ENCODE results near the gene RPS19BP1. TPM values are rescaled to one million over a fixed set of nuclear protein-coding genes. Genes with fewer than 3 reads are reported as not detected.
"Not testable (repeated sequence)": the region's sequence is repeated elsewhere in the genome, so short reads cannot be mapped to it uniquely, and the experiment has no call there.

The RPS19BP1 gene
- total and polyA plus RNA-seq, 7 experiments from 2014 or later, result 35.2 to 162 (median 61.8) TPM

- DNase-seq (no peak), ATAC-seq (no peak)
- peaks cover 0 to 5% of the 10 kb centered on the region in 2 donors for H3K4me1 ChIP-seq (ENCODE audit: control insufficient read depth in 2 of 2, insufficient read depth in 2 of 2, low read length in 2 of 2)
- ChIA-PET CTCF (interaction anchor here (1.1 kb wide), 1 partner anchor 8 kb away, joined by 3 read pairs; the partner anchor contains the start of gene ATF4), POLR2A (no interaction called here)
- peaks cover 11 to 90% (median 25%) of the 10 kb centered on the region in 3 experiments for H3K36me3 ChIP-seq (ENCODE audit: control insufficient read depth in 2 of 3, insufficient read depth in 3 of 3, low read length in 3 of 3)
- Mint-ChIP-seq H3K36me3 (peaks cover 23 to 46% (median 27%) of the 10 kb centered on the region in 5 donors), H3K4me1 (peaks cover 17 to 32% (median 25%) of the 10 kb centered on the region in 7 donors), H3K9me3 (no peaks in the 10 kb centered on the region), H3K27ac (no peak overlapping the region), H3K4me3 (no peak overlapping the region), H3K27me3 (no peaks in the 10 kb centered on the region)
- no peak overlapping the region for H3K27ac ChIP-seq (ENCODE audit: low read depth, low read length)
- no peaks in the 10 kb centered on the region for H3K27me3 ChIP-seq (ENCODE audit: control insufficient read depth in 2 of 2, insufficient read depth in 2 of 2, low read length in 2 of 2)
- no peak overlapping the region for H3K4me3 ChIP-seq (ENCODE audit: low read length)
- H3K9me3 ChIP-seq (ENCODE audit: control insufficient read depth in 2 of 3, low read length in 3 of 3), result no peaks in the 10 kb centered on the region
- intact Hi-C loops (cut with micrococcal nuclease), result no loop called here
These were observed 20.5 kb downstream of the RPS19BP1 start for GRCh38 chr22:39512026-39512425.

GRCh38 chr22:39511226-39511625 lies 21.3 kb downstream of the RPS19BP1 start:
- no peak overlapping the region for H3K27ac ChIP-seq (ENCODE audit: low read depth, low read length)
- POLR2A ChIA-PET, result interaction anchor here (2.0 to 2.8 kb wide), 2 partner anchors 9 to 11 kb away, joined by 11 read pairs; no protein-coding TSS in a partner anchor
- Mint-ChIP-seq H3K36me3 (peaks cover 25 to 54% (median 34%) of the 10 kb centered on the region in 5 donors), H3K4me3 (no peak overlapping the region), H3K9me3 (no peaks in the 10 kb centered on the region), H3K4me1 (peaks cover 23 to 38% (median 33%) of the 10 kb centered on the region in 7 donors), H3K27me3 (no peaks in the 10 kb centered on the region), H3K27ac (peak overlapping the region in 2 of 9 donors; percentile 4 to 55)
- ATAC-seq, result no peak
- no peaks in the 10 kb centered on the region for H3K9me3 ChIP-seq (ENCODE audit: control insufficient read depth in 2 of 3, low read length in 3 of 3)
- H3K27me3 ChIP-seq (ENCODE audit: control insufficient read depth in 2 of 2, insufficient read depth in 2 of 2, low read length in 2 of 2), result no peaks in the 10 kb centered on the region
- intact Hi-C loops (cut with micrococcal nuclease), result no loop called here
- CTCF ChIA-PET, result interaction anchor here (1.0 to 1.1 kb wide), 3 partner anchors 9 to 21 kb away, joined by 3 read pairs; partner anchors contain the start of genes ATF4 and MIEF1
- no peak overlapping the region for H3K4me3 ChIP-seq (ENCODE audit: low read length)
- H3K4me1 ChIP-seq (ENCODE audit: control insufficient read depth in 2 of 2, insufficient read depth in 2 of 2, low read length in 2 of 2), result peaks cover 0 to 5% of the 10 kb centered on the region in 2 donors
- DNase-seq, result peak in 1 of 9 donors; percentile 4
- peaks cover 16 to 98% (median 26%) of the 10 kb centered on the region in 3 experiments for H3K36me3 ChIP-seq (ENCODE audit: control insufficient read depth in 2 of 3, insufficient read depth in 3 of 3, low read length in 3 of 3)

GRCh38 chr22:39510529-39511149 lies 21.9 kb downstream of the RPS19BP1 start:
- H3K9me3 ChIP-seq (ENCODE audit: control insufficient read depth in 2 of 3, low read length in 3 of 3), result no peaks in the 10 kb centered on the region

GRCh38 chr22:39508393-39508792 lies 24.2 kb downstream of the RPS19BP1 start:
- H3K36me3 Mint-ChIP-seq, result peaks cover 22 to 49% (median 30%) of the 10 kb centered on the region in 5 donors
- CTCF ChIA-PET, result interaction anchor here (1.0 kb wide), 1 partner anchor 9 kb away, joined by 3 read pairs; no protein-coding TSS in a partner anchor
- H3K27me3 Mint-ChIP-seq, result no peaks in the 10 kb centered on the region

More at GRCh38 chr22:39510529-39511149, 21.9 kb downstream of the RPS19BP1 start:
- Mint-ChIP-seq H3K27ac (peak overlapping the region in 2 of 9 donors; percentile 4 to 33), H3K9me3 (no peaks in the 10 kb centered on the region), H3K4me1 (peaks cover 28 to 39% (median 39%) of the 10 kb centered on the region in 7 donors), H3K36me3 (peaks cover 25 to 54% (median 38%) of the 10 kb centered on the region in 5 donors), H3K27me3 (no peaks in the 10 kb centered on the region), H3K4me3 (no peak overlapping the region)
- peaks cover 2 to 5% of the 10 kb centered on the region in 2 donors for H3K4me1 ChIP-seq (ENCODE audit: control insufficient read depth in 2 of 2, insufficient read depth in 2 of 2, low read length in 2 of 2)
- H3K4me3 ChIP-seq (ENCODE audit: low read length), result no peak overlapping the region
- no peaks in the 10 kb centered on the region for H3K27me3 ChIP-seq (ENCODE audit: control insufficient read depth in 2 of 2, insufficient read depth in 2 of 2, low read length in 2 of 2)
- ATAC-seq (no peak), DNase-seq (no peak)
- intact Hi-C loops (cut with micrococcal nuclease), result no loop called here
- ChIA-PET CTCF (interaction anchor here (1.0 to 1.1 kb wide), 3 partner anchors 9 to 21 kb away, joined by 3 read pairs; partner anchors contain the start of gene MIEF1), POLR2A (interaction anchor here (0.5 to 2.8 kb wide), 3 partner anchors 9 to 769 kb away, joined by 3 to 11 read pairs (median 11); no protein-coding TSS in a partner anchor)
- peak overlapping the region; percentile 10 for H3K27ac ChIP-seq (ENCODE audit: low read depth, low read length)
- H3K36me3 ChIP-seq (ENCODE audit: control insufficient read depth in 2 of 3, insufficient read depth in 3 of 3, low read length in 3 of 3), result peaks cover 22 to 100% (median 32%) of the 10 kb centered on the region in 3 experiments

GRCh38 chr22:39507021-39507420 lies 25.5 kb downstream of the RPS19BP1 start:
- H3K4me1 Mint-ChIP-seq, result peaks cover 40 to 62% (median 54%) of the 10 kb centered on the region in 7 donors
- H3K36me3 ChIP-seq (ENCODE audit: control insufficient read depth in 2 of 3, insufficient read depth in 3 of 3, low read length in 3 of 3), result peaks cover 25 to 87% (median 25%) of the 10 kb centered on the region in 3 experiments
- peaks cover 21 to 47% (median 29%) of the 10 kb centered on the region in 5 donors for H3K36me3 Mint-ChIP-seq
- intact Hi-C loops (cut with micrococcal nuclease); H3K9me3 Mint-ChIP-seq; H3K9me3 ChIP-seq (ENCODE audit: control insufficient read depth in 2 of 3, low read length in 3 of 3); H3K27ac ChIP-seq (ENCODE audit: low read depth, low read length); ATAC-seq; H3K4me3 ChIP-seq (ENCODE audit: low read length); H3K27me3 ChIP-seq (ENCODE audit: control insufficient read depth in 2 of 2, insufficient read depth in 2 of 2, low read length in 2 of 2); H3K27me3 Mint-ChIP-seq; DNase-seq; H3K4me3 Mint-ChIP-seq: not testable (repeated sequence)
- peaks cover 20 to 21% of the 10 kb centered on the region in 2 donors for H3K4me1 ChIP-seq (ENCODE audit: control insufficient read depth in 2 of 2, insufficient read depth in 2 of 2, low read length in 2 of 2)
- ChIA-PET POLR2A (interaction anchor here (0.8 to 7.9 kb wide), 3 partner anchors 11 to 23 kb away, joined by 4 to 93 read pairs (median 4); partner anchors contain the start of gene ATF4), CTCF (interaction anchor here (0.6 to 1.0 kb wide), 2 partner anchors 23 to 58 kb away, joined by 3 to 5 read pairs; no protein-coding TSS in a partner anchor)
- peak overlapping the region in 2 of 9 donors; percentile 10 to 40 for H3K27ac Mint-ChIP-seq

More at GRCh38 chr22:39508393-39508792, 24.2 kb downstream of the RPS19BP1 start:
- ATAC-seq, result no peak
- H3K9me3 Mint-ChIP-seq, result no peaks in the 10 kb centered on the region
- no peaks in the 10 kb centered on the region for H3K27me3 ChIP-seq (ENCODE audit: control insufficient read depth in 2 of 2, insufficient read depth in 2 of 2, low read length in 2 of 2)
- H3K9me3 ChIP-seq (ENCODE audit: control insufficient read depth in 2 of 3, low read length in 3 of 3), result no peaks in the 10 kb centered on the region
- peaks cover 25 to 96% (median 29%) of the 10 kb centered on the region in 3 experiments for H3K36me3 ChIP-seq (ENCODE audit: control insufficient read depth in 2 of 3, insufficient read depth in 3 of 3, low read length in 3 of 3)
- H3K27ac Mint-ChIP-seq, result peak overlapping the region in 4 of 9 donors; percentile 0 to 48 (median 24)
- DNase-seq, result no peak
- H3K27ac ChIP-seq (ENCODE audit: low read depth, low read length), result no peak overlapping the region
- peak overlapping the region in 1 of 10 donors; percentile 17 for H3K4me3 Mint-ChIP-seq
- intact Hi-C loops (cut with micrococcal nuclease), result no loop called here
- peaks cover 13 to 14% of the 10 kb centered on the region in 2 donors for H3K4me1 ChIP-seq (ENCODE audit: control insufficient read depth in 2 of 2, insufficient read depth in 2 of 2, low read length in 2 of 2)
- POLR2A ChIA-PET, result interaction anchor here (0.5 to 7.9 kb wide), 4 partner anchors 14 to 272 kb away, joined by 3 to 93 read pairs (median 5); partner anchors contain the start of gene ATF4
- no peak overlapping the region for H3K4me3 ChIP-seq (ENCODE audit: low read length)
- peaks cover 38 to 51% (median 47%) of the 10 kb centered on the region in 7 donors for H3K4me1 Mint-ChIP-seq

GRCh38 chr22:39504071-39504470 lies 28.5 kb downstream of the RPS19BP1 start:
- H3K4me3 ChIP-seq (ENCODE audit: low read length), result no peak overlapping the region

More at GRCh38 chr22:39504071-39504470, 28.5 kb downstream of the RPS19BP1 start:
- ChIA-PET POLR2A (interaction anchor here (0.6 to 7.9 kb wide), 6 partner anchors 10 to 104 kb away, joined by 3 to 93 read pairs (median 6); partner anchors contain the start of genes ATF4 and TAB1), CTCF (interaction anchor here (0.6 to 1.8 kb wide), 3 partner anchors 11 to 334 kb away, joined by 3 to 8 read pairs (median 3); no protein-coding TSS in a partner anchor)
- H3K4me1 Mint-ChIP-seq, result peaks cover 31 to 59% (median 51%) of the 10 kb centered on the region in 7 donors
- Histone ChIP-seq H3K36me3 (ENCODE audit: control insufficient read depth in 2 of 3, insufficient read depth in 3 of 3, low read length in 3 of 3) (peaks cover 25 to 57% (median 25%) of the 10 kb centered on the region in 3 experiments), H3K4me1 (ENCODE audit: control insufficient read depth in 2 of 2, insufficient read depth in 2 of 2, low read length in 2 of 2) (peaks cover 20 to 21% of the 10 kb centered on the region in 2 donors), H3K9me3 (ENCODE audit: control insufficient read depth in 2 of 3, low read length in 3 of 3) (no peaks in the 10 kb centered on the region), H3K27ac (ENCODE audit: low read depth, low read length) (no peak overlapping the region), H3K27me3 (ENCODE audit: control insufficient read depth in 2 of 2, insufficient read depth in 2 of 2, low read length in 2 of 2) (no peaks in the 10 kb centered on the region)
- H3K27me3 Mint-ChIP-seq, result no peaks in the 10 kb centered on the region
- ATAC-seq (no peak), DNase-seq (no peak)
- H3K9me3 Mint-ChIP-seq, result no peaks in the 10 kb centered on the region
- H3K27ac Mint-ChIP-seq, result peak overlapping the region in 5 of 9 donors; percentile 25 to 93 (median 86)
- peak overlapping the region in 9 of 10 donors; percentile 75 to 100 (median 94) for H3K4me3 Mint-ChIP-seq
- H3K36me3 Mint-ChIP-seq, result peaks cover 11 to 34% (median 20%) of the 10 kb centered on the region in 5 donors
- intact Hi-C loops (cut with micrococcal nuclease), result no loop called here
